Activated gamma-delta T cell (primary cell): ENCODE results near the gene ATP6V1C2.

Experiments
- DNase-seq: peaks from one replicate; lab custom pipeline; 2025; lab: John Stamatoyannopoulos, UW
- total RNA-seq, 2 donors: gene quantifications; one replicate each; lab custom pipeline; 2026; lab: John Stamatoyannopoulos, UW

ATP6V1C2 gene, protein sequence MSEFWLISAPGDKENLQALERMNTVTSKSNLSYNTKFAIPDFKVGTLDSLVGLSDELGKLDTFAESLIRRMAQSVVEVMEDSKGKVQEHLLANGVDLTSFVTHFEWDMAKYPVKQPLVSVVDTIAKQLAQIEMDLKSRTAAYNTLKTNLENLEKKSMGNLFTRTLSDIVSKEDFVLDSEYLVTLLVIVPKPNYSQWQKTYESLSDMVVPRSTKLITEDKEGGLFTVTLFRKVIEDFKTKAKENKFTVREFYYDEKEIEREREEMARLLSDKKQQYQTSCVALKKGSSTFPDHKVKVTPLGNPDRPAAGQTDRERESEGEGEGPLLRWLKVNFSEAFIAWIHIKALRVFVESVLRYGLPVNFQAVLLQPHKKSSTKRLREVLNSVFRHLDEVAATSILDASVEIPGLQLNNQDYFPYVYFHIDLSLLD
- 0 to 0.17 reads per million in 2 donors for total RNA-seq

DNA sequence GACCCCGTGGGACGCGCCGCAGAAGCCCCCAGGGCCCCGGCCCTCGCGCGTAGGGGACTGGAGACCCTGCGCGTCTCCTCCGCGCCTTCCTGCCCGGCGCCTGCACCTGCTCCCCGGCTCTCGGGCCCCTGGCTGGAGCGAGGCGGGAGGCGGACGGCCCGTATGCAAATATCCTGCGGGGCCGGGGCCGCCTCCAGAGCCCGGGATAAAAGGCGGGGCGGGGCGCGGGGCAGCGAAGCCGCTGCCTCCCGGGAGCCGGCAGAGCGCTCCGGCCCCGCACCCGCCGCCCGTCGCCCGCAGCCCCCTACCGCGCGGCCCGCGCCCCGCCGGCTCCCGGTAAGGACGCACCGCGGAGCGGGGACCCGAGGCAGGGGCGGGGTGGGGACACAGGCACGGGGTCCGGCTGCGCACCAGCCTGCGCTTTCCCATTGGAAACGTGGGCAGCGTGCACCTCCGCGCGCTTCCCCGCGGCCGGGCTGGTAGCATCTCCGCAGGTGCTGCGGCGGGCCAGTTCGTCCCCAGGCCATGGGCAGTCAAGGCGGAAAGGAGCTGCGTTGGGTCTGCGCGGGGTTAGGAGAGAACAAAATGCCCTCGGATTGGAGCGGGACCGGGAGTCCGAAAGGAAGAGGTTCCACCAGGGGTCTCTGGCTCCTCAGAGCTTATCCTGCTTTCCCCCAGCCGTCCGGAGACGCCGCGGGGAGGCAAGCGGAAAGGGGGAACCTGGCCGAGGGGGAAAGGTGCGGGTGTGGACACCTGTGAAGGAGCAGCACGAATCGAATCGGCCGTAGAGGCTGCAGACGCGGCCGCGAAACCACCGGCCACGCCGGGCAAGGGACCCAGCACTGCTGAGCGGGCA is at the start of gene ATP6V1C2:
Gene ATP6V1C2 (plus strand): TSS at position 235 of the 856 bp plus-strand sequence. CDS start 1,220 bp downstream, outside the sequence.
- DNase-seq = no peak

DNA sequence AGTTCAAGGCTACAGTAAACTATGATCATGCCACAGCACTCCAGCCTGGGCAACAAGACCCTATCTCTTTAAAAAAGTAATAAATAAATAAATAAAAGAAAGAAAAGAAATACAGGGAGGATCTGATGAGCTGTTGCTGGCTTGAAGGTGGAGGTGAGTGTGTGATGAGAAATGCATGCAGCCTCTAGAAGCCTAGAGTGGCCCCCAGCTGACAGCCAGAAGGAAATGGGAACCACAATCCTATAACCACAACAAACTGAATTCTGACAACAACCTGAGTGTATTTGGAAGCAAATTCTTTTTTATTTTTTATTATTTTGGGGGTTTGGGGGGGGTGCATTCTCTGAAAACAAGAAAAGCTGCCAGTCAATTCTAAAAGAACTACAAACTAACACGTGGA is 46.3 kb upstream of the ATP6V1C2 start:
- no peak for DNase-seq

DNA sequence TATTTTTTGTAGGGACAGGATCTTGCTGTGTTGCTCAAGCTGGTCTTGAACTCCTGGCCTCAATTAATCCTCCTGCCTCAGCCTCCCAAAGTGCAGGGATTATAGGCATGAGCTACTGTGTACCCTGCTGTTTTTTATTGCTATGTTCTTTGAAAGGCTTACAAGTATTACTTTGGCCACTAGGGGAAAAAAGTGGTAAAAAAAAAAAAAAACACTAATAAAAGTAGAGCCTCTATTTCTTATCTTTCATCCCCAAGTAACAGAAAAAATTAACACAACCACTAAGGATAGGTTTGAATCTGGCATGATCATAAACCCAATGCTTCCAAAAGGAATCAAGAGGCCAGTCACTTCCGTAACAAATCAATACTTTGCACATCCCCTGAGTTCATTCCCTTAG is 43.2 kb upstream of the ATP6V1C2 start:
- no peak for DNase-seq

DNA sequence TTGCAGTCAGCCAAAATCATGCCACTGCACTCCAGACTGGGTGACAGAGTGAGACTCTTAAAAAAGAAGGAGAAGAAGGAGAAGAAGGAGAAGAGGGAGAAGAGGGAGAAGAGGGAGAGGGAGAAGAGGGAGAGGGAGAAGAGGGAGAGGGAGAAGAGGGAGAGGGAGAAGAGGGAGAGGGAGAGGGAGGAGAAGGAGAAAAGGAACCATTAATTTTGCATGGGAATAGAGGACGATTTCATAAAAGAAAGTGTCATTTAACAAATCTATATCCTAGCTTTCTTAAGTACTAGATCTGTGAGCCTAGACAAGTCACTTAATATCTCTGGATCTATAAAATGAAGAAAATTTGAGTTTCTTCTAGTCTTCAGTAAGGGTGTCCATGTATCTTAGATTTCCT is 41.2 kb upstream of the ATP6V1C2 start:
- no peak for DNase-seq

DNA sequence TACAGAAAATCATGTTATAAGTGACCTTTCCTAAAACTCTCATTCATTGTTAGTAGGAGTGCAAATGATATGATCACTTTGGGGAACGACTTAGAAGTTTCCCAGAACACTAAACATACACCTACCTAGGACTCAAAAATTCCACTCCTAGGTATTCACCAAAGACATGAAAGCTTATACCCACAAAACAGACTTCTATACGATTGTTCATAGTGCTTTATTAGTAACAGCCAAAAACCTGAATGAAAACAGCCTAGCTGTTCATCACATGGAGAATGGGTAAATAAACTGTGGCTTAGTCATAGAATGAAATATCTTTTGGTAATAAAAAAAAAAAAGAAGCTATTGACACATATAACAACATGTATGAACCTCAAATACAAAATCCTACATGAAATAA is 40.5 kb upstream of the ATP6V1C2 start:
- DNase-seq = no peak

DNA sequence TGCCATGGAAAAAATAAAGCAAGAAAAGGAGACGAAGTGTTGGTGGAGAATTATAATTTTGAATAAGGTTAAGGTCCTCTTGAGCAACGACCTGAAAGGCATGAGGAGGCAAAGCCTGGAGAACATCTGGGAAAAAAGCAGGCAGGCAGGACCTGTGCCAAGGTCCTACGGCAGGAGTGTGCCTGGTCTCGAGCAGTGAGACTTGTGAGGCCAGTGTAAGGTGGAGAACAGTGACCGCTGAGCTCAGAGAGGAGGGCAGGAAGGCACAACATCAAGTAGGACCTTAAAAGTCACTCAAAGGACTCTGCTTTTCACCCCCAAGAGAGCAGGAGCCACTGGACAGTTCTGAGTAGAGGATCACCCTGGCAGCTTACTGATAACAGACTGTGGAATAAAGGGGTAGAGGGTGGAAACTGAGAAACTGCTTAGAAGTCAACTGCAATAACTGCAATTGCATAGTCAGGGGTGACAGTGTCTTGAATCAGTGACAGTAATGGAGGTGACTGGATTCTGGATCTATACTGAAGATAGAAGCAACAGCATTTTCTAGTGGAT is 35.2 kb upstream of the ATP6V1C2 start:
- DNase-seq = no peak

DNA sequence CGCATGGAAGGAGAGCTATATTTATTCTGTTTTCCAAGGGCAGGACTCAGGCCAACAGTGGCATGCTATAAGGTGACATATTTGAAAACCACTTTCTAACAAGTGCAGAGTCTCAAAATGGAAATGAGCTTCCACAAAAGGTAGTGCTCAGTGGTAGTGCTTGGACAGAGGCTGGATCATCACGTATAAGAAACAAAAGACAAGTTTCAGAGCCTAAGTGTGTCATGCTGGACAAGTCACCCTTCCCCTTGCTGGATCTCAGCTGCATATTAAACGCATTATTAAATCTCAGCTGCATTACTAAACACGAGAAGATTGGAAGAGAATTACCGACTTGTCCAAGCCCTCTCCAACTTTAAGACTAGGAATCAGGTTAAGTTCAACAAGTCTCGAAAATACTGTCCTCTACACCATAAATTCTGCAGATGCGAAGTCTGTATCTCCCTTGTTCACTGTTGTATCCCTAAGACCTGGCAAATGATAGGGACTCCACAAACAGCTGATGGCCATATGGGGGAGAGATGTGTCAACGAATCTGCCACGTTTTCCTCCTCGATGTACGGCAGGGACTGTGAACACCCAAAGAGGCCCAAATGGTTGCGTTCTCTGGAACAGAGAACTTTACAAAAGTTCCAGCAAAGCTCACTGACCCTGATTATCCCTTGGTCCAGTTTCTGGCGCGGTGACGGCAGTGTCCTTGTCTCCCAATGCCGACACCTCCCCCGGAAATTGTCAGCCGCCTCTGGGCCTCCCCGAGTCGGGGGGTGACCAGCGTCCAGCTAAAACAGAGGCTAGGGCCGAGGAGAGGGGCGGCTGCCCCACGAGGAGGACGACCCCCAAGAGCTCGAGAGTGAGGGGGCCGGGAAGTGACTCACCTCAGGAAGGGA is 32.3 kb upstream of the ATP6V1C2 start:
- no peak for DNase-seq

DNA sequence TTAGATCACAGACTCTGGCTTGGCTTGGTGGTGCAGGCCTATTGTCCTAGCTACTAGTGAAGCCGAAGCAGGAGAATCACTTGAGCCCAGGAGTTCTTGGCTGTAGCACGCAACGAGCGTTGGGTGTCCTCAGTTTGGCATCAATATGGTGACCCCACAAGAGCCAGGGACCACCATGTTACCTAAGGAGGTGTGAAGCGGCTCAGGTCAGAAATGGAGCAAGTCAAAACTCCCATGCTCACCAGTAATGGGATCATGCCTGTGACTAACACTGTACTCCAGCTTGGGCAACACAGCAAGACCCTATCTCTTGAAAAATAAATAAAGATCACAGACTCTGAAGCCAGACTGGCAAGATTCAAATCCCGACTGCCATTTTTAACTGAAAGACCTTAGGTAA is 29.9 kb upstream of the ATP6V1C2 start:
- DNase-seq = no peak

DNA sequence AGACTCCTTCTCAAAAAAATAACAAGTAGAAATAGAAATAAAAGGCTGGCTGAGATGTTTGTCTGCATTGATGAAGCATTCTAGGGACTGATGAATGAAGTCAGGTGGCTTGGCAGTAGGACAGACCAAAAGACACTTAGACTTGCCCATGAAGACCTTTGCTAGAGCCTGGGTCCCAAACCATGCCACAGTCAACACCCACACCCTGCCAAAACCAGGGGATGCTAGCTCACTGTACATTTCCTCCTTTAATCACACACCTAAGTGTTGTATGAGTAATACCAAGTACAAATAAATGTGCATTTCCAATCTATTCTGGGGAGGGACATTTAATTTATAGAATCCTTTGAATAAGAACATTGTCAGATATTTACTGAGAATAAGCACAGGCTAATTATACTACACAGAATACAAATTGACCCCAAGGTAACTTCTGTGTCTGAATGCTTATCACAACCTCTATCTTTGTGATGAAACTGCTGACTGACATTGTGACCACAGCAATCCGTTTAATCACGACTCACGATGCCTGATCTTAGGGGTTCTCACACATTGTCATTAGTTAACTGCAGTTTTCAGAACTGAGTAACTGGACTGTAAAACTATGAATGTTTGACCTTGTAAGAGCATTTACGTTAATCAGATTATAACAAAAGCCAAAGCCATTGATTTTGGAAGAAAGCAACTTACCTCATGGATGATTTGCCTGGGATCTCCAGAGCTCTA is 21.2 kb upstream of the ATP6V1C2 start:
- no peak for DNase-seq

DNA sequence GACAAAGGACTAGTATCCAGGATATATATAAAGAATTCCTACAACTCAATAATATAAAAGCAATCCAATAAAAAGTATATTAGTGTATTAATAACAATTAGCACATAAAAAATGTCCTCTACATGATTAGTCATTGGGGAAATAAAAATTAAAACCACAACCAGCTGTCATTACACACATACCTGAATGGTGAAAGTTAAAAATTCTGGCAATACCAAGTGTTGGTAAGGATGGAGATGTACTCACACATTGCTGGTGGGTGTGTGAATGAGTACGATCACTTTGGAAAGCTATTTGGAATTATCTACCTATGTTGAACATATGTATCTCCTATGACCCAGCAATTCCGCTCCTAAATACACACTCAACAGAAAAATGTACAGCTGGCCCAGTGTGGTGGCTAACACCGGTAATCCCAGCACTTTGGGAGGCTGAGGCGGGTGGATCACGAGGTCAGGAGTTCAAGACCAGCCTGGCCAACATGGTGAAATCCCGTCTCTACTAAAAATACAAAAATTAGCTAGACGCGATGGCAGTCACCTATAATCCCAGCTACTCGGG is 17.3 kb upstream of the ATP6V1C2 start:
- no peak for DNase-seq

DNA sequence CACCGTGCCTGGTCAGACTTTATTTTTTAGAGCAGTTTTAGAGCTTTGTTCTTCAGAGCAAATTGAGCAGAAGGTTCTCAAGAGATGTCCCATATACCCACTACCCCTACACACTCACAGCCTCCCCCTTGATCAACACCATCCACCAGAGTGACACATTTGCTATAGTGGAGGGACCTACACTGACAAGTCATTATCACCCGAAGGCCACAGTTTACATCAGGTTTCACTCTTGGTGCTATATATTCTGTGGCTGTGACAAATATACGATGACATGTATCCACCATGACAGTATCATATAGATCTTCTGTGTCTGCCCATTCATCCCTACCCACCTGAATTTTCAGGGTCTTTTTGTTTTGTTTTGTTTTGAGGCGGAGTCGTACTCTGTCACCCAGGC is 15.4 kb upstream of the ATP6V1C2 start:
- no peak for DNase-seq

DNA sequence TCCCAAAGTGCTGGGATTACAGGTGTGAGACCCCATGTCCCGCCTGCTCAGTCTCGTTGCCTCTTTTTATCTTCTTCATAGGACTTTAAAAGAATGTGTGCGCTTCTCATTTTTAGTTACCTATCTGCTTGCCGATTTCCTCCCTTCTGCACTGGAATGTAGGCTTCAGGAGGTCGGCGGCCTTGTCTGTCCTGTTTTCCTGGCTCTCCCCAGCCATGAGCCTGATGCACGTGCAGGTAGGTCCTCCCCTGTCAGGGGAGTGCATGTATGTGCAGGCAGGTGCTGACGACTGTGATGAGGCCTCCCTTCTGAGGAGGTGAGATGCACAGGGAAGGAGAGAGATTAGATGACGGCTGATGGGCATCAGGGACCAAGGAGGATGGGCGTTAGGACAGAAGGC is 13.6 kb upstream of the ATP6V1C2 start:
- DNase-seq = no peak

DNA sequence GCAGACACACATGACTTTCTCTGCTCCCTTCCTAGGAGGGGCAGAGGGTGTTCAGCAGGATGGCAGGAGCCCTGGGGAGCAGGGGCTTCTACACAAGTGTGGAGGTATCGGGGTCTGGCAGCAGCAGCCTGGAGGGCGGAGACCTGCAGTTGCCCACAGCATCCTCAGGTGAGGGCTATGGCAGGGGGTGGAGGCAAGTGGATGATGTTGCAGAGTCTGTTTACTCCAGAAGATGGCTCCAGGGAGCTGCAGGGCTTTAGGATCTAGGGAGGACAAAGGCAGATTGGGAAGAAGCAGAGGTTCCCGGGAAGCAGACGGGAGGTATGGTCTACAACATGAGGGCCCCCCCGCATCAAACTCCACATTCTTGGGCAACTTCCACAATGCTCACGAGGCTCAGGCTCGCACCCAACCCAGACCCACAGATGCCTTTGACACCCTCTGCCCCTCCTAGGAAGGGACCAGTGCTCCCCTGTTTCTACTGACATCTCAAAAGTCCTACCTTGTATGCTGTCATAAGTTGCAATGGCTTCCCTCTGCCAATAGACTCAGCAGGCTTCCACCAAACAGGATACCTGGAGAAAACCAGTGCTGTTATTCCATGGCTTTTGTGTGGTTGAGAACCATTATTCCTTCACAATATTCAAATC is 12.0 kb upstream of the ATP6V1C2 start:
- no peak for DNase-seq

DNA sequence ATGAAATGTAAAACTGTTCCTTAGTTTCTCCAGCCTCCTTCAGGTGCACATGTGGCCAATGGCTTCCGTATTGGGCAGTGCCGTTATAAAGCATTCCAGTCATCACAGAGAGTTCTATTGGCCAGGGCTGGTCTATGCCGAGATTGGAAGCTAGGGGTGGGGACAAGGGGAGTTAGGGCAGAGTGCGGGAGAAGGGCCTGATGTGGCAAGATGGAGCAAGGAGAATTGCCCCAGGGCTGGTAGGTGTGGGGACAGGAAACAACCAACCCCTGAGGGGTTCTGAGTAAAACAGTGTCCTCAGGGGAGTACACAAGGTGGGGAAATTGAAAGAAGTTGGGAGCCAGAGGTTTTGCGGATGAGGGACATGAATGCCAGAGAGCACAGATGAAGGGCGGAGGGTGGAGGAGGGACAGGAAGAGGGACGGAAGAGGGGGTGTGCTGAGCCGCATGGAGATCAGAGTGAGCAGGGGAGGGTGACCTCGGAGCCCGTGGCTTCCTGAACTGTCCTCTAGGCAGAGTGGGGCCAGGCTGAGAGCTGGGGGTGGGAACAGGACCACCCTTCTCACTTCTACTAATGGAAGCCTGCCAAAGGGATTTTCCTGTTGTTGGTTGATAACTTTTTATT is 9.1 kb upstream of the ATP6V1C2 start:
- DNase-seq = no peak

DNA sequence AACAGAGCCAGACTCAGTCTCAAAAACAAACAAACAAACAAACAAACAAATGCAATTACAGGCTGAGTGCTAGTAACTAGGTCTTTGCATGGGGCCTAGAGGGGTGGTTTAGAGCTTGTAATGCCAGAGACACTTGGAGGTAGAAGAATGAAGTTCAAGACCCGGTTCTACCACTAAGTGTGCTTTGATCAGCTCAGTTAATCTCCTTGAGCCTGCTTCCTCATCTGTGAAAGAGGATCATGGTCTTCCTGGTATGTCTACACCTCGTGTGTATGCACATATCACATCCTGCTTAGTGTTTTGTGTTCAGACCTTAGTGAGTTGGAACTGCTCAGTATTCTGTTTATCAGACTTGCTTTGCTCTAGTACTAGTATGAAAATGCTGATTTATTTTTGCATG is 4.8 kb upstream of the ATP6V1C2 start:
- DNase-seq = no peak

DNA sequence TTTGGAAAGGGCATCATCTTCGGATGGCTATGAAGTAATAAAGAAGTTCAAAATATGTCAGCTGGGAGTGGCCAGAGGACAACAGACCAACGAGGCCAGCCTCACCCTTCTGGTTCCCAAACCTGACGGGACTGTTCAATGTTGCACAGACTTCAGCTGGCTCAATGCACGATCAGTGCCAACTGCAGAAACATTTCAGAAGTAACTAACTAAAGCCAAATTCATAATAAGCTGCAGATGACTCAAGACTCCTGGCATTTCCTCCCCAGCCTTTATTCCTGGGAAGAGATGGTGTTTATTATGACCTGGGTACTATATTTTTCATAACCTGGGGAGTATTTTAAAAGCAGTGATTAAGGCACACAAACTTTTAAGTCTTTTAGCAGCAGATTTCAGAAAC is 3.8 kb upstream of the ATP6V1C2 start:
- DNase-seq = no peak

DNA sequence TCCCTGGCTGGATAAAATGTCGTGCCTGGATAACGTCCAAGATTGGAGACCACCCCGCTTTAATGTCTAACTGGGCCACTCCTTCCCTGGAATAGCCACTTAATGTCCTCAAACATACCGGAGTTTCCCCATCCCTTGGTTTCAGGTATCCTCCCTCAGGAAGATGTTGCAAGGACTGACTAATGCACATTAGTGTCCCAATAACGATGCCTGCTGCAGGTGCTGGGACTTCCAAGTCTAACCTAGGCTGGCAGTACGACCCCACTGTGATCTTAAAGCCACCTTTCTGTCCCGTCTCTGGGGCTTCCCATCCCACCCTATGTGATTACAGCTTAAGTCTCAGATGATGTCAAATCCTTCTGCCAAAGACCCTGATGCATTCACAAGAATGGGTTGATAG is 1.1 kb upstream of the ATP6V1C2 start:
- DNase-seq = no peak

DNA sequence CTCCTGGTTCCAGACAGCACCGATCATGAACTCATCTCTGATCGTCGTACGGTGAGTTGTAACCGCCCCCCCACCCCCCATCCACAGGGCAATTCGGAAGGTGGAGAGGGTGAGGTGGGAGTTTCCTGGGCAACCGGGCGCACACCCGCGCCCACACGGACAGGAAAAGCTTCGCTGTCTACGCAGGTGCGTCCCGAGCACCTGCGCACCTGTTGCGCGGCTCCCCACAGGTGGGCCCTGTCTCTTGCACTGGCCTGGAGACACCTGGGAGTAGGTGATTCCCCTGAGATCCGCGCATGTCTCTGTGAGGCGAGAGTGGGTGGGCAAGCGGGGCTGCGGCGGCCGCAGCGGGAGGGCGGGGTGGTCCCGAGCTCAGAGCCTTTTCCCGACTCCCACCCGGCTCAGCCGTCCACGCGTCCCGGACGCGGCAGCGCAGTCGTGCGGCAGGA is 459 bp upstream of the ATP6V1C2 start:
- DNase-seq = no peak

DNA sequence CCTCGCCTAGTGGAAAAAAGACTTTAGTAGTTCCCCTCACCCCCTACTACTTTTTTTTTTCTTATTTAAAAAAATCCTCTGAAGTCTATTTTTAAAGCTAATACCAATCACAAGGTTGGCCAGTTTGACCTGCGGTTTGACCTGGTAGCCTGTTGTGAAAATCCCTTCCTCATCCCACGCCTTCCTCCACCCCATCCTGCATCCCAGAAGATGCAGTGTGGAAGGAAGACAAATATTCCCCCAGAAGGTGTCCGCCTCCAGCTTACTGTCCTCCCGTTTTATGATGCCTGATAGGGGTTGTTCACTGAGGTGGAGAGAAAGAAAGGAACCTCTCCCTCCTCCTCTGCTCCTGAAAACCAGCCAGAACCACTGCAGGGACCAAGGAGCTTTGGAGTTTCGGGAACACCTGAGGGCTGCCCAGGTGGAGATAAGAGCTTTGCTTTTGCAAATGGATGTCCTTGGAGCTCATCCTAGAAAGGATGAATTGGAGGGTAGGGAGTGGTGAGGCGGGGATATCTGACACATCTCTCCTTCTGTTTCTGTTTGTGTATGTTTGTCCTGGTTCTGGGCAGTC is 909 bp downstream of the ATP6V1C2 start:
- DNase-seq = no peak
